ENCODE results near the gene TOM1L2.
A peak's percentile ranks its signal among the peaks of the same experiment; 100 is the strongest.

The TOM1L2 gene

GRCh38 chr17:17844500-17844899 lies 127.7 kb downstream of the TOM1L2 start:
- DNase-seq: no peak

- no peak for DNase-seq
Observed at GRCh38 chr17:17844079-17844478, 128.1 kb downstream of the TOM1L2 start.

GRCh38 chr17:17843096-17843495 lies 129.1 kb downstream of the TOM1L2 start:
- no peak for DNase-seq

- DNase-seq: no peak
Observed at GRCh38 chr17:17842111-17842876, 129.9 kb downstream of the TOM1L2 start.

GRCh38 chr17:17841601-17842025 lies 130.6 kb downstream of the TOM1L2 start:
- no peak for DNase-seq

GRCh38 chr17:17840751-17841591 lies 131.2 kb downstream of the TOM1L2 start:
- DNase-seq: no peak

- DNase-seq: peak; percentile 78
Observed at GRCh38 chr17:17839791-17840707, 132.2 kb downstream of the TOM1L2 start.

- DNase-seq: no peak
Observed at GRCh38 chr17:17837966-17838962, 133.9 kb downstream of the TOM1L2 start.

- DNase-seq: no peak
Observed at GRCh38 chr17:17837380-17837821, 134.8 kb downstream of the TOM1L2 start.

- DNase-seq: peak; percentile 54
Observed at GRCh38 chr17:17836818-17837379, 135.3 kb downstream of the TOM1L2 start, which contains the start of gene SREBF1. Gene SREBF1, minus strand, starts transcription at chr17:17836986. Its CDS starts 169 bp downstream, at chr17:17836817.

- peak; percentile 96 for DNase-seq
Observed at GRCh38 chr17:17836250-17836817, 135.9 kb downstream of the TOM1L2 start.

- DNase-seq: no peak
Observed at GRCh38 chr17:17835415-17836249, 136.6 kb downstream of the TOM1L2 start.

- no peak for DNase-seq
Observed at GRCh38 chr17:17834974-17835373, 137.2 kb downstream of the TOM1L2 start.

- DNase-seq: no peak
Observed at GRCh38 chr17:17833658-17834357, 138.4 kb downstream of the TOM1L2 start.

- DNase-seq: no peak
Observed at GRCh38 chr17:17832032-17832363, 140.2 kb downstream of the TOM1L2 start.

- DNase-seq: no peak
Observed at GRCh38 chr17:17831208-17832031, 140.8 kb downstream of the TOM1L2 start.

- no peak for DNase-seq
Observed at GRCh38 chr17:17830740-17831207, 141.4 kb downstream of the TOM1L2 start.

- no peak for DNase-seq
Observed at GRCh38 chr17:17830269-17830567, 142.0 kb downstream of the TOM1L2 start.
